Left ventricle myocardium inferior (tissue), 1 donor: Measurements from ENCODE around the gene DHRS7B. TPM values are rescaled to one million over a fixed set of nuclear protein-coding genes. Genes with fewer than 3 reads are reported as not detected.

Source experiments
- DNase-seq: peaks from one replicate; pipeline ENCODE4 v3.0.0-alpha.2; 2020
- H3K27ac ChIP-seq: fragments of 200-600 bp; replicated peaks from 2 replicates; pipeline ENCODE4 v1.8.0; 2021
- H3K27me3 ChIP-seq: fragments of 200-600 bp; 2 replicates; pipeline ENCODE4 v1.8.0; 2021; ENCODE audit warnings: low read depth
- H3K36me3 ChIP-seq: fragments of 200-600 bp; 2 replicates; pipeline ENCODE4 v1.8.0; 2021
- H3K4me1 ChIP-seq: fragments of 200-600 bp; 2 replicates; pipeline ENCODE4 v1.8.0; 2021
- H3K4me3 ChIP-seq: fragments of 200-600 bp; 2 replicates; pipeline ENCODE4 v1.8.0; 2021; ENCODE audit warnings: mild to moderate bottlenecking, moderate library complexity
- H3K9me3 ChIP-seq: fragments of 200-600 bp; replicated peaks from 2 replicates; pipeline ENCODE4 v1.8.0; 2021
- CTCF ChIP-seq: fragments of 200-600 bp; IDR thresholded peaks from 2 replicates; pipeline ENCODE4 v1.8.0; 2021; ENCODE audit warnings: antibody characterized with exemption, mild to moderate bottlenecking, borderline replicate concordance
- intact Hi-C: fragments of 100-400 bp; cut with micrococcal nuclease; formaldehyde crosslinking; loops from one replicate; pipeline ENCODE4 v1.11.0; 2022
- total RNA-seq: library from RNA; stranded (reverse); fragmentation: NEBNext Ultra II Directional; extraction: Animal tissue kit (Norgen Biotek cat#: 25700); gene quantifications from one replicate; pipeline ENCODE4 v1.2.1, GENCODE V29; 2021
- donor health status: DM: no; HTN: yes; CAD: no; lungs with severe emphysema.

The DHRS7B gene
- total RNA-seq, 1 donor from 2014 or later, result 33.4 TPM

- no peak for DNase-seq
- Histone ChIP-seq H3K4me1 (peaks cover 40% of the 10 kb centered on the region), H3K9me3 (no peaks in the 10 kb centered on the region), H3K27me3 (no peaks in the 10 kb centered on the region), H3K27ac (no peak overlapping the region), H3K4me3 (no peak overlapping the region), H3K36me3 (peaks cover 42% of the 10 kb centered on the region)
- TF ChIP-seq CTCF, result no peak
- intact Hi-C loops, result no loop called here
Measured at GRCh38 chr17:21193031-21193430, 66.3 kb downstream of the DHRS7B start.

- peaks cover 47% of the 10 kb centered on the region for H3K4me1 ChIP-seq
Measured at GRCh38 chr17:21194226-21194625, 67.5 kb downstream of the DHRS7B start.

GRCh38 chr17:21194703-21195102 is 67.9 kb downstream of the DHRS7B start:
- Histone ChIP-seq H3K36me3 (peaks cover 35% of the 10 kb centered on the region), H3K4me1 (peaks cover 51% of the 10 kb centered on the region)

More at GRCh38 chr17:21194226-21194625, 67.5 kb downstream of the DHRS7B start:
- no peak for TF ChIP-seq CTCF
- no peak overlapping the region for H3K4me3 ChIP-seq
- H3K36me3 ChIP-seq, result peaks cover 38% of the 10 kb centered on the region
- intact Hi-C loops, result no loop called here
- H3K9me3 ChIP-seq, result no peaks in the 10 kb centered on the region
- no peak for DNase-seq
- H3K27ac ChIP-seq, result peak overlapping the region; percentile 48
- H3K27me3 ChIP-seq, result no peaks in the 10 kb centered on the region

GRCh38 chr17:21196126-21196525 is 69.4 kb downstream of the DHRS7B start:
- Histone ChIP-seq H3K4me3 (no peak overlapping the region), H3K9me3 (no peaks in the 10 kb centered on the region), H3K4me1 (peaks cover 60% of the 10 kb centered on the region), H3K36me3 (peaks cover 23% of the 10 kb centered on the region), H3K27ac (no peak overlapping the region), H3K27me3 (no peaks in the 10 kb centered on the region)
- TF ChIP-seq CTCF, result no peak
- intact Hi-C loops, result no loop called here
- DNase-seq, result no peak

More at GRCh38 chr17:21194703-21195102, 67.9 kb downstream of the DHRS7B start:
- H3K27me3 ChIP-seq, result no peaks in the 10 kb centered on the region
- TF ChIP-seq CTCF, result no peak
- intact Hi-C loops, result no loop called here
- no peaks in the 10 kb centered on the region for H3K9me3 ChIP-seq
- peak overlapping the region; percentile 48 for H3K27ac ChIP-seq
- H3K4me3 ChIP-seq, result no peak overlapping the region
- DNase-seq, result peak; percentile 73

GRCh38 chr17:21198411-21198810 is 71.6 kb downstream of the DHRS7B start:
- H3K27me3 ChIP-seq, result no peaks in the 10 kb centered on the region
- DNase-seq, result no peak
- intact Hi-C loops, result no loop called here
- no peak overlapping the region for H3K27ac ChIP-seq
- TF ChIP-seq CTCF, result no peak
- H3K9me3 ChIP-seq, result no peaks in the 10 kb centered on the region
- H3K4me1 ChIP-seq, result peaks cover 71% of the 10 kb centered on the region
- no peak overlapping the region for H3K4me3 ChIP-seq
- peaks cover 29% of the 10 kb centered on the region for H3K36me3 ChIP-seq
